BE2C (cell line): ENCODE results near the gene EDEM1.

Source experiments
- DNase-seq: peaks from one replicate; pipeline ENCODE4 v3.0.0-alpha.2; 2020
- H3K27me3 ChIP-seq: fragments of 250-450 bp; sonication (Bioruptor Pico); 2 replicates; pipeline ENCODE4 v1.5.1; 2020; ENCODE audit warnings: mild to moderate bottlenecking
- H3K36me3 ChIP-seq: fragments of 250-450 bp; sonication (Bioruptor Pico); 2 replicates; pipeline ENCODE4 v1.5.1; 2020; ENCODE audit warnings: mild to moderate bottlenecking
- H3K4me1 ChIP-seq: fragments of 250-450 bp; sonication (Bioruptor Pico); 2 replicates; pipeline ENCODE4 v1.5.1; 2020
- H3K4me3 ChIP-seq: 2 replicates; pipeline ENCODE4 v1.5.1; 2011; ENCODE audit warnings: low read depth, low read length
- H3K9me3 ChIP-seq: fragments of 250-450 bp; sonication (Bioruptor Pico); 2 replicates; pipeline ENCODE4 v1.5.1; 2020
- TF ChIP-seq, protein P1 (sequence below): IDR thresholded peaks from 2 replicates; pipeline ENCODE4 v1.5.1; 2012; ENCODE audit warnings: mild to moderate bottlenecking, low read depth, low read length

The EDEM1 gene

DNA sequence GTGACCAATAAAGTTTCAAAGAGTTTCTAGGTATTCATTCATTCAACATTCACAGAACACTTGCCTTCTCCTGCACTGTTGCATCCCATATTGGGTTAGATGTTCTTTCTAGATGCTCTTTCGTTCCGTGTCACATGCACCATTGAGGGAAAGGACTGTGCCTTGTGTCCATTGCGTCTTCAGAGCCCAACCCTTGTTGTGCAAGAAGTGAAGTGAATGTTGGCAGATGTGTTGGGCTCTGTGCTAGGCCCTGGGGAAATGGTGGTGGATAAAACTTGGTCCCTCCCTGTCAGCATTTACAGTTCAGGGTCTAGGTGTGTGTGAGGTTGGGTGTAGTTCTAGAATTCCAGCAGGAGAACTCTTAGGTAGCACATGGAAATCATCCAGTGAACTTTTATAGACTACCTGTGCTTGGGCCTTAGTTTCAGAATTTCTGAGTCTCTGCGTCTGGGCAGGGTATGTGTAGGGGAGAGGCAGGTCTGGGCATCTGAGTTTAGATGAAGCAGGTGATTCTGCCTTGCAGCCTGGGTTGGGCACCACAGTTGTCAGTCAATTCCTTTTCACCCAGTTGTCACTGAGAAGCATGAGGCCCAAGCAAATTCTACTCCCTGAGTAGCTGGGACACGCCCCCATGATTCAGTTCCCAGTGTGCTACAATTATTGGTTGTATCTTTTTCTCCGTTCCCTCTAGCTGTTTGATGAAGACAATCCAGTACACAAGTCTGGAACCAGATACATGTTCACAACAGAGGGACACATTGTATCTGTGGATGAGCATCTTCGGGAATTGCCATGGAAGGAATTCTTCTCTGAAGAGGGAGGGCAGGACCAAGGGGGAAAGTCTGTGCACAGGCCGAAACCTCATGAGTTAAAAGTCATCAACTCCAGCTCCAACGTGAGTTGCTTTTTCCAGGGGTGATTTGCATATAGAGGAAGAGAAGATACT is 25.4 kb downstream of the EDEM1 start:
- Histone ChIP-seq H3K27me3 (no peaks in the 10 kb centered on the region), H3K4me3 (no peak overlapping the region), H3K9me3 (no peaks in the 10 kb centered on the region), H3K36me3 (no peaks in the 10 kb centered on the region; the same call in 1 of the 2 replicates), H3K4me1 (no peaks in the 10 kb centered on the region)
- TF ChIP-seq, protein P1, sequence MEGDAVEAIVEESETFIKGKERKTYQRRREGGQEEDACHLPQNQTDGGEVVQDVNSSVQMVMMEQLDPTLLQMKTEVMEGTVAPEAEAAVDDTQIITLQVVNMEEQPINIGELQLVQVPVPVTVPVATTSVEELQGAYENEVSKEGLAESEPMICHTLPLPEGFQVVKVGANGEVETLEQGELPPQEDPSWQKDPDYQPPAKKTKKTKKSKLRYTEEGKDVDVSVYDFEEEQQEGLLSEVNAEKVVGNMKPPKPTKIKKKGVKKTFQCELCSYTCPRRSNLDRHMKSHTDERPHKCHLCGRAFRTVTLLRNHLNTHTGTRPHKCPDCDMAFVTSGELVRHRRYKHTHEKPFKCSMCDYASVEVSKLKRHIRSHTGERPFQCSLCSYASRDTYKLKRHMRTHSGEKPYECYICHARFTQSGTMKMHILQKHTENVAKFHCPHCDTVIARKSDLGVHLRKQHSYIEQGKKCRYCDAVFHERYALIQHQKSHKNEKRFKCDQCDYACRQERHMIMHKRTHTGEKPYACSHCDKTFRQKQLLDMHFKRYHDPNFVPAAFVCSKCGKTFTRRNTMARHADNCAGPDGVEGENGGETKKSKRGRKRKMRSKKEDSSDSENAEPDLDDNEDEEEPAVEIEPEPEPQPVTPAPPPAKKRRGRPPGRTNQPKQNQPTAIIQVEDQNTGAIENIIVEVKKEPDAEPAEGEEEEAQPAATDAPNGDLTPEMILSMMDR = no peak
- no peak for DNase-seq

DNA sequence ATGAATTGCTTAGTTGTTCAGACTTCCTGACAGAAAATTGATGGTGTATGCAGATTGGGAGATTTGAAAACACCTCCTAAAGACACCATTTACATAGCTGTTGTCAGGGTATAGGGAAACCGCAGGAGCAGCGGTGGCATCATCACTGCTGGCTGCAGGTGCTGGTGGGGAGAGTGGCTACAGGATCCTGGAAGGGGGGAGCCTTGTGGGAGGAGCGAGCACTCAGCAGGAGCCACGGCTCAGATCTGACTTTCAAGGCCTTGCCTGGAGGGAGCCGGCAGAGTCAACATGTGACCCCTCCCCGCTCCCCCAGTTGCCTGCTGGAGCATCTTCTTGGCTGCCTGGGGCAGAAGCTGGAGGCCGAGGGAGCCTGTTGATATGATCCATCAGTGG is 26.1 kb downstream of the EDEM1 start:
- Histone ChIP-seq H3K4me1 (no peaks in the 10 kb centered on the region), H3K27me3 (no peaks in the 10 kb centered on the region), H3K9me3 (no peaks in the 10 kb centered on the region), H3K4me3 (no peak overlapping the region), H3K36me3 (no peaks in the 10 kb centered on the region; the same call in 1 of the 2 replicates)
- no peak for DNase-seq
- TF ChIP-seq, protein P1 = no peak

DNA sequence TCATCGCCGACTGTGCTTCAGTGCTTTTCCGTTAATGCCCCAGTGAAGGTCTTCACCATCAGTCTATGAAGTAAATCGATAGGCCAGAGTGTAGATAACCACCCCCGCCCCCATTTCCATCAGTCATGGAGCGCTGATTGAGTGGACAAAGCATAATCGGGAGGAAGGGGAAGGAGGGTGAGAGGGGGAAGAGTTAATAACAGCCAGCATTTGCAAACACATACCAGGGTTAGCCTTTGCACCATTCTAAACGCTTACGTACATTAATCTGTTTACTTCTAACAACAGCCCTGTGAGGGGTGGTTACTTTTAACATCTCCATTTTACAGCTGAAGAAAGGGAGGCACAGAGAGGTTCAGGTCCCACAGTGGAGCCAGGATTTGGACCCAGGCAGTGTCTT is 26.8 kb downstream of the EDEM1 start:
- TF ChIP-seq, protein P1 = no peak
- Histone ChIP-seq H3K4me1 (no peaks in the 10 kb centered on the region), H3K4me3 (no peak overlapping the region), H3K9me3 (no peaks in the 10 kb centered on the region), H3K36me3 (no peaks in the 10 kb centered on the region; the same call in 1 of the 2 replicates), H3K27me3 (no peaks in the 10 kb centered on the region)
- no peak for DNase-seq

GRCh38 chr3:5217824-5218595 is 30.5 kb downstream of the EDEM1 start:
- no peaks in the 10 kb centered on the region; the same call in 1 of the 2 replicates for H3K36me3 ChIP-seq

DNA sequence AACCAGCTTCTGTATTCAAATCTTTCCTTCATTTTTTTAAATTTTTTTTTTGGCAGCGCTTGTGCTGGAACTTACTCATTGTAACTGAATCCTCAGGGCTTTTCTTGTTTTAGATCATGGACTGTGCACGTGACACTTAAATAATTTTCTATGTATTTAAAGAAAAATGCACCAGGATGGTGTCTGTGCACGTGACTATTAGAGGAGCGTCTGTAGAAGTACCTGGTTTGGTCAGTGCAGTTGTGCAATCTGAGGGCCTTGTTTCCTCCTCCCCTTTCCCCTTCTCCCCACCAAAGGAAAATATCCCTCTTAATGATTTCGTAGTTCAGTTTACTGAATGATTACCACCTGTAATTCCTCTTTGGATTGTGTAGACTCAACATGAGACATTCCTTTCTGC is 31.3 kb downstream of the EDEM1 start:
- Histone ChIP-seq H3K4me1 (no peaks in the 10 kb centered on the region), H3K36me3 (no peaks in the 10 kb centered on the region; the same call in 1 of the 2 replicates), H3K4me3 (no peak overlapping the region), H3K27me3 (no peaks in the 10 kb centered on the region), H3K9me3 (no peaks in the 10 kb centered on the region)
- TF ChIP-seq, protein P1 = no peak
- DNase-seq = no peak

More at GRCh38 chr3:5217824-5218595, 30.5 kb downstream of the EDEM1 start:
- Histone ChIP-seq H3K4me1 (no peaks in the 10 kb centered on the region), H3K27me3 (no peaks in the 10 kb centered on the region), H3K9me3 (no peaks in the 10 kb centered on the region), H3K4me3 (no peak overlapping the region)
- TF ChIP-seq, protein P1 = no peak
- DNase-seq = no peak
